ENCODE measurements around the gene TRABD2A.

DNA sequence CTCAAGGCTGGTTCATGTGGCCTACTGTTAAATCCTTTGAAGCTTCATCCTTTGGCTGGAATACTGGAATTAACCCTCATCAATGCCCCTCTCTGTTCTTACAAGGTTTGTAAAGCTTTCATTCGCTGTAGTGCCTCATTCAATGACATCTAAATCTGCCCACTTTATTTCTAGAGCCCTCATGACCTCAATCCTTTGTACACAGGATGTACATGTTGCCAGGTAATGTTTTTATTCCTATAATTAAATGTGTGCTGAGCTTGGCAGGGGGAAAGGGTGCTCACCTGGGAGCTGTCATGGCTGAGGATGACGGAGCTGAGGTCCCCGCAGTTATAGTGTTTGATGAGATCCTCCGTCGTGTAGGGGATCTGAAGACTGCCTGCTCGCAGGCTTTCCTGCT, 39.3 kb downstream of the TRABD2A start:
- TF ChIP-seq, protein P1, sequence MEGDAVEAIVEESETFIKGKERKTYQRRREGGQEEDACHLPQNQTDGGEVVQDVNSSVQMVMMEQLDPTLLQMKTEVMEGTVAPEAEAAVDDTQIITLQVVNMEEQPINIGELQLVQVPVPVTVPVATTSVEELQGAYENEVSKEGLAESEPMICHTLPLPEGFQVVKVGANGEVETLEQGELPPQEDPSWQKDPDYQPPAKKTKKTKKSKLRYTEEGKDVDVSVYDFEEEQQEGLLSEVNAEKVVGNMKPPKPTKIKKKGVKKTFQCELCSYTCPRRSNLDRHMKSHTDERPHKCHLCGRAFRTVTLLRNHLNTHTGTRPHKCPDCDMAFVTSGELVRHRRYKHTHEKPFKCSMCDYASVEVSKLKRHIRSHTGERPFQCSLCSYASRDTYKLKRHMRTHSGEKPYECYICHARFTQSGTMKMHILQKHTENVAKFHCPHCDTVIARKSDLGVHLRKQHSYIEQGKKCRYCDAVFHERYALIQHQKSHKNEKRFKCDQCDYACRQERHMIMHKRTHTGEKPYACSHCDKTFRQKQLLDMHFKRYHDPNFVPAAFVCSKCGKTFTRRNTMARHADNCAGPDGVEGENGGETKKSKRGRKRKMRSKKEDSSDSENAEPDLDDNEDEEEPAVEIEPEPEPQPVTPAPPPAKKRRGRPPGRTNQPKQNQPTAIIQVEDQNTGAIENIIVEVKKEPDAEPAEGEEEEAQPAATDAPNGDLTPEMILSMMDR (IDR thresholded peaks at IDR 0.05): no peak
- TF ChIP-seq POLR2A (IDR thresholded peaks at IDR 0.05): no peak
- no peak for TF ChIP-seq POLR2AphosphoS5 (IDR thresholded peaks at IDR 0.05)
- no peak for TF ChIP-seq EP300 (IDR thresholded peaks at IDR 0.05)
